GM18526 (cell line): ENCODE data around the gene DBX1.

Experiments used
- POLR2A ChIP-seq: IDR thresholded peaks from 3 replicates; pipeline ENCODE4 v1.6.1; 2011; ENCODE audit not compliant: insufficient read length; ENCODE audit errors: extremely low read depth

The DBX1 gene

DNA sequence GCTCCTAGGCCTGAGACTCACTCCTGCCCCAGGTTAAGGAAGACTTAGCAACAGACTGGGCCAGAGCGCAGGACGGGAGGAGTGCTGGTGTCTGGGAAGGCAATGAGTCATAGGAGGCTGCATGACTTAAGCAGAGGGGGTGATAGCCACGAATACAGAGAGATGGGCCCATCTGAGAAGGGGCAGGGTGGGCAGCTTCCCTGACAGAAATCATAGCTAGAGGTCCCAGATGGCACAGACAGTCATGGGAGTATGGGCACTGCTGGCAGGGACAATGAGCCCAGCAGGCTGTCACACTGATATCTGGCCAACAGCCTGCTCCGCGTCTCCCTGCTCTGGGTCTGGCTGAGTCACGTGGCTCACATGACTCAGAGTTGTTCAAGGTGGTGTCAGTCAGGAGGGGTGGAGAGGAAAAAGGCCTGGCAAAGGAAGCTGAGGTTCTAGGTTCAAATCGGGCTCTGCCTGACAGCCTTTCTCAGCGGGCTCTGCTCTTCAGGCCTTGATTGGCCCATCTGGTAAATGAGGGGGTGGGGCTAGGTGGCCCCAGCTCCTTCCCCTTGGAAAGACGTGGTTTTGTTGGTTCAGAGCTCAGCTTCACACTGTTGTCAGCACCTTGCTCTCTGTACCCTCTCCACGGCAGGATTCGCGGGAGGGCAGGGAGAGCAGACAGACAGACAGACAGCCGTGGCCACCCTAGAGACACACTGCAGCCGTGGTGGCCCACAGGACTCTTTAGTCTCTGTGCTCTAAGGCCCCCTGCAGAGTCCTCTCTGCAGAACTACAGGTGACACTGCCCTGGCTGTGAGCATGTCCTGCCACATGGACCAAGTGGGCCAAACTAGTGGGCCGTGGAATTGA is 47.8 kb downstream of the DBX1 start:
- no peak for TF ChIP-seq POLR2A

DNA sequence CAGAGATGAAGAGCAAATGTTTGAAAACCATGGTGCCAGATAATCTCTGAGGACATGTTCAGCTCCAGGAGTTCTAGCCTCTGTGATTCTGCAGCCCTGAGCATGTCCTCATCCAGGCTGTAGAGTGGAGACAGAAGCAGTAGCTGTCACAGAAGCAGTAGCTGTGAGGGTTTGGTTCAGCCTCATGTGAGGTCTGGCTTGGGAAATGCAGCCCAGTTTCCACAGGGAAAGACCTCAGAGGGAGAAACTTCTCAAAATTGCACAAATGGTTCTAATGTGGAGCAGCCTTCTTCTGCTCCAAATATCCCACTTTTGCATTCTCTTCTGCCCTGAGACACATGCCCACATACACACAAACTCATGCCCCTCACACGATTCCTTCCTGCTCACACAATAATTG is 48.4 kb downstream of the DBX1 start:
- TF ChIP-seq POLR2A = no peak

DNA sequence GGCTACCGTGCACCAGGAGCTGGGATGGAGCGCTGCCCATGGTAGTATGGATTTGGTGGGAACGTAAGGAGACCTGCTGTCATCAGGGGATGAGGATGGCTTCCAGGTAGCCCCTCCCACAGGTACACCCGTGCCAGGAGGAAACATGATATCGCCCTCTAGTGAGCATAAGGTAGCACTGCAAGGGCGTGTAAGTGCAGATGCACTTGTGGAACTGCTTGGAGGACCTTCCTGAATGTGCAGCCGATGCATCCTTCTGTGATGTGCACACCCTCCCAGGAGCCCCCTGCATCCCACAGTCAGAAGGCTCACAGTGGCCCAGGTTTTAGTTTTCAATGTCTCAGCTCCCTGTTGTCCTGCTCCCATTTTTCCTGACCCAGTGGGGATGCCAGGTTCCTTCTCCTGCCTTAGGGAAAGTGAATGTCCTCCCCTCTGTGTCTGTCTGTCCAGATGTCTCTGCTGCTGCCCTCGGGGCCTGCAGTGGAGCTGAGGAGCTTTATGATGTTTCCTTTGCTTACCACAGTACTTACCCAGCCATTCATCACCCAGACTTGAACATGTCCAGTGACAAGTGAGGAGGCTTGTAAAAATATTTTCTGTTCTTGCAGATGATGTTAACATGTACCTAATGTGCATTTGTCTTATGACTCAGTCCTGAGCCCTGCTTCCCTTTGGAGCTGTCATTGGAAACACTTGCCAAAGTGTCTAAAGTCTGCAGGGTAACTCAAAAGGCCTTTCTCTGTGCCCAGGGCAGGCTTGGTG is 49.2 kb downstream of the DBX1 start:
- no peak for TF ChIP-seq POLR2A

DNA sequence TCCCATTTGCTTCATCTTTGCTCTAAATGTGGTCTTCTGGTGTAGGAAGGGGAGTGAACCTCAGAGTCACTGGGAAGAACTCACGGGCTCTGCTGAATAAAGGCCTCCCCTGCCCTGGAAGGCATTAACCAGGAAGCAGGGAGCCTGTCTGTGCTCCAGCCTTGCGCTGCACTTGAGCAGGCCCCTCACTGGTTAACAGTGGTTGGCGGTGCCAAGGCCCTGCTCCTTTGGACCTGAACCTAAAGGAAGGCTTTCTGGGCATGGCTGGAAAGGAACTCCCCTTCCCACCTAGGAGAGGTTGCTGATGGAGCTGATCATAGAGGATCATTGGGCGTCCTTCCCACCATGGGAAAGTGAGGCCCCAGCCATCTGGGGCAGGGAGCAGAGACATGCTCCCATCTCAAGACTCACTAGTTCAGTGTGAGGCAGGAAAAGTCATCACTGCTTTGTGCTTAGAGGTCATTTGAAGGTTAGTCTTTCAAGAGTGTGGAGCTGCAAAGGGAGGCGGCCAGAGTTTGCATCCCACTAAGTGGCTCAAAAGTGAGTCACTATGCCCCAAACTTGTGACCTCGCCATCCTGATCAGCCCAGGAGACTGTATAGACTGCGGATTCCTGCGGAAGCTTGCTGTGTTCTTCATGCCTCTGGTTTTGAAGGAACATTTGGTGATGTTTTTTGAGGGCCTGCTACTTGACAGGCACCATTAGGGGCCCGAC is 50.4 kb downstream of the DBX1 start:
- TF ChIP-seq POLR2A = no peak
